GM12864 (cell line): ENCODE results near the gene UCN.
"Not testable (repeated sequence)": the region's sequence is repeated elsewhere in the genome, so short reads cannot be mapped to it uniquely, and the experiment has no call there.

Source experiments
- DNase-seq: peaks from one replicate; pipeline ENCODE4 v3.0.0-alpha.2; 2011; ENCODE audit warnings: low read depth
- H3K4me3 ChIP-seq: 2 replicates; pipeline ENCODE4 v1.5.1; 2011; ENCODE audit warnings: mild to moderate bottlenecking, low read depth, low read length, control low read depth
- TF ChIP-seq, protein P1 (sequence below): IDR thresholded peaks from 2 replicates; pipeline ENCODE4 v1.5.1; 2011; ENCODE audit warnings: low read depth, mild to moderate bottlenecking, moderate library complexity, low read length, control low read depth, inconsistent platforms; ENCODE audit errors: missing control alignments

The UCN gene

DNA sequence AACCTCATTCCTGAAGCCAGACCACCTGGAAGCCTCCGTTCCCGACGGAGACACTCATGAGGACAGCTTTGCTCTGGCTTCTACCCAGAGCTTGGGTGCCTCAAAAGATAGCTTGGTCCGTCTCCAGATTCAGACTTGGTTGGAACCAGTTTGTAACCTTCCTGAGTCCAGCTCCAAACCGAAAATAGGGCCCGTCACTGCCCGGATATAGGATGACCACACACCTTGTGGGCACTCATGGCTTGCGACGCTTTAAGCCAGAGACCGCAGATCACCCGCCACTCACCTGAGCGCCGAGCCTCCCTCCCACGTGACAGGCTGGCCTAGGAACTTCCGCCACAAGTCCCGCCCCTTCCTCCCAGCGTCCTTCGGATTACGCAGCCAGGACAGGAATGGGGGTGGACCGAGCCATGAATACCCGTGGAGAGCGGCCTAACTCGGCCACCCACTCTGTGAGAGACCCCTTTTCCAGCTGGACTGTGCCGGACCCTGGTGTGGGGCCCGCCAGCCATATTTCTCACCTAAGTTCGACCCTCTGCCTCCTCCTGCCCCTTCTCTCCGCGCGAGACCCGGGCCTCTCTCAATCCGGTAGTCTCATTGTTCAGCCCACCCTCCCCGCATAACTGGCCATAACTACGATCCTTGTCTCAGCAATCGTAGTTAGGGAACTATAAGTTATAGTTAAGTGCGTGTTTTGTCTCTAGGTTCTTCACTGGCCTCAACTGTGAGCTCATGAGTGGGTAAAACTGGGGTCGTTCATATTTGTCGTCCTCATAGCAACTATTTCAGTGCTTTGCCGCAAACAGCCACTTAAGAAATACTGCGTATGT is 14.7 kb upstream of the UCN start, which contains the start of gene MPV17:
Gene MPV17 (minus strand): TSS at position 332 of the 830 bp plus-strand sequence. CDS start 580 bp downstream, outside the sequence.
- TF ChIP-seq, protein P1, sequence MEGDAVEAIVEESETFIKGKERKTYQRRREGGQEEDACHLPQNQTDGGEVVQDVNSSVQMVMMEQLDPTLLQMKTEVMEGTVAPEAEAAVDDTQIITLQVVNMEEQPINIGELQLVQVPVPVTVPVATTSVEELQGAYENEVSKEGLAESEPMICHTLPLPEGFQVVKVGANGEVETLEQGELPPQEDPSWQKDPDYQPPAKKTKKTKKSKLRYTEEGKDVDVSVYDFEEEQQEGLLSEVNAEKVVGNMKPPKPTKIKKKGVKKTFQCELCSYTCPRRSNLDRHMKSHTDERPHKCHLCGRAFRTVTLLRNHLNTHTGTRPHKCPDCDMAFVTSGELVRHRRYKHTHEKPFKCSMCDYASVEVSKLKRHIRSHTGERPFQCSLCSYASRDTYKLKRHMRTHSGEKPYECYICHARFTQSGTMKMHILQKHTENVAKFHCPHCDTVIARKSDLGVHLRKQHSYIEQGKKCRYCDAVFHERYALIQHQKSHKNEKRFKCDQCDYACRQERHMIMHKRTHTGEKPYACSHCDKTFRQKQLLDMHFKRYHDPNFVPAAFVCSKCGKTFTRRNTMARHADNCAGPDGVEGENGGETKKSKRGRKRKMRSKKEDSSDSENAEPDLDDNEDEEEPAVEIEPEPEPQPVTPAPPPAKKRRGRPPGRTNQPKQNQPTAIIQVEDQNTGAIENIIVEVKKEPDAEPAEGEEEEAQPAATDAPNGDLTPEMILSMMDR = no peak
- H3K4me3 ChIP-seq = peak within 1 kb of the TSS; percentile 93
- peak; percentile 79 for DNase-seq

DNA sequence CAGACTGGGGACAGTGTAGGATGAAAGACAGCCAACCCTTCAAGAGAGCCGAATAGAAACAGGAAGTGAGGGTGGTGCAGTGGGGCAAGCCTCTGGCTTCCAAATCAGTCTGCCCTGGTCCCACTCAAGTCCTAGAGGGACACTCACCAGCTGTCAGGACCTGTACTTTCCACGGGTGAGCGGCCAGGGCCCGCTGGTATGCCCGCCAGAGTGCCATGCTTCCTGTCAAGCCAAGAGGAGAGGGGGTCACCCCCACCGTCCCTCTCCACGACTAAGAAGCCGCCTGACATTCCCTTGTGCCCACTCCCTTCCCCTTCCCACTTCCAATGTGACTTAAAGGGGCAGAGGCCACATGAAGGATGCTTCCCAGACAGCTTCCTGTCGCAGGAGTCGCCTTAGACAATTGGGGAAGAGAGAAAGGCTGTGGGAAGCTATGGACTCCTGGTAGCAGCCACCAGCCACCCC is 14.1 kb upstream of the UCN start:
- no peak for DNase-seq
- TF ChIP-seq, protein P1 = no peak

DNA sequence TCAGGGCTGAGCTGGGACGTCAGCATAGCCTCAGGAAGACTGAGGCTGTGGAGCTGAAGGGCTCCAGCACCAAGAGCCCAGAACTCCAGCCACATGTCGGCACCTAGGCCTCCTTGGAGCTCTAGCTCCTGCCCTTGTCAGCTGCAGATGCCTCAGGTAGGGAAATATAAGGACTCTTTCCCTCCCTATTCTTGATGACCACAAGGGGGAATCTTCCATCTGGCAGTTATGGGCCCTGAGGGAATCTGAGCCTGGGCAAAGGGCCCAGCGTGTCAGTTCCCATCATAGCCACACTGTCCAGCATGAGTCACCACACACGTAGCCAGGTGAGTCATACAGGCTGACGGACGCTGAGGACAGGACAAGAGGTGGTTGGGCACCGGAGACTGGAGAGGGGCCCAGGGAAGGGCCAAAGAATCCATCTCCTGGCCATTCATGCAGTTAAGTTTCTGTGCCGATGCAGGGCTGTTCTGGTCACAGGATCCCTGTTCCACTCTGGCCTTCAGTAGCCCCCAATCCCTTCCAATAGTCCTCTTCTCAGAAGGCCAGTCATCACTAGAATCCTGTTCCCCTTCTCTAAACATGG is 12.8 kb upstream of the UCN start:
- H3K4me3 ChIP-seq = no peak overlapping the region
- TF ChIP-seq, protein P1 = peak; percentile 11
- DNase-seq = no peak

More for the DNA sequence above, 14.1 kb upstream of the UCN start:
- H3K4me3 ChIP-seq = peak overlapping the region; percentile 93

DNA sequence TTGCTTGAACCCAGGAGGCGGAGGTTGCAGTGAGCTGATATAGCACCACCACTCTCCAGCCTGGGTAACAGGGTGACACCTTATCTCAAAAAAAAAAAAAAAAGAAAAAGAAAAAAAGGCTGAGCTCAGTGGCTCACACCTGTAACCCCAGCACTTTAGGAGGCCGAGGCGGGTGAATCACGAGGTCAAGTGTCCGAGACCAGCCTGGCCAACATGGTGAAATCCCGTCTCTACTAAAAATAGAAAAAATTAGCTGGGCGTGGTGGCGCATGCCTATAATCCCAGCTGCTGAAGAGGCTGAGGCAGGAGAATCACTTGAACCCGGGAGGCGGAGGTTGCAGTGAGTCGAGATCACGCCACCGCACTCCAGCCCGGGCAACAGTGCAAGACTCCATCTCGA is 11.6 kb upstream of the UCN start:
- not testable (repeated sequence) for DNase-seq, H3K4me3 ChIP-seq

DNA sequence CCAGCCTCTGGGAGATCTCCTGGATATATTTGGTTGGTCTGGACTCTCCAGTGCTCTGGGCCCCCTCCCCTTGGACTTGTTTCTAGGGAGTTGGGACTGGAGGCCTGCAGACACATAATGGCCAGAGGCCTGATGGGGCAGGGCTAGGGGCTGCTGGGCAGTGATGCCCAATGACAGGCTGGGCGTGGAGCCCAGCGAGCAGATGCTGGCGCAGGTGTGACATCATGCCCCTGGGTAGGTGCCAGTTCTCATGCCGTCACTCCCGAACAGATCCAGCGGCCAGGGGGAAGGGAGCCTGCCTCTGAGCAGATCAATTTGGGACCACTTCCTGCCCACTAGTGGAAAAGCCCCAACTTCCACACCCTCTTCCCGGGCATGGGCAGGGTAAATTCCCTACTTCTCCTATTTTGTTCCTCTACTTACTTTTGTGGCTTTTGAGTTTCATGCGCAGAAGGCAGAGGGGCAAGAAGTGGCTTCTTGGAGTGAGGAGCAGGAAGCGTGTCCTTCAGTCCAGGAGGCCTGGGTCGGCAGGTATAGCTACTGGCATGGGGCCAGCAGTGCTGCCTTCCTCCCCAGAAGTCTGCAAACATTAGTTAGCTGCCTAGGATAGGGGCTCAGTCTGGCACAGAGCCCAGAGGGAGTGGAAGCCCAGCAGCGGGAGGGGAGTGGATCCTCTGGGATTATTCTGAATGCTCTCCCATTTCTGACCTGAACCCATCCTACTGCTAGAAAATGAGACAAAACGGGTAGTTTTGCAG is 8.6 kb upstream of the UCN start:
- DNase-seq = no peak
- TF ChIP-seq, protein P1 = no peak
- H3K4me3 ChIP-seq = no peak overlapping the region

DNA sequence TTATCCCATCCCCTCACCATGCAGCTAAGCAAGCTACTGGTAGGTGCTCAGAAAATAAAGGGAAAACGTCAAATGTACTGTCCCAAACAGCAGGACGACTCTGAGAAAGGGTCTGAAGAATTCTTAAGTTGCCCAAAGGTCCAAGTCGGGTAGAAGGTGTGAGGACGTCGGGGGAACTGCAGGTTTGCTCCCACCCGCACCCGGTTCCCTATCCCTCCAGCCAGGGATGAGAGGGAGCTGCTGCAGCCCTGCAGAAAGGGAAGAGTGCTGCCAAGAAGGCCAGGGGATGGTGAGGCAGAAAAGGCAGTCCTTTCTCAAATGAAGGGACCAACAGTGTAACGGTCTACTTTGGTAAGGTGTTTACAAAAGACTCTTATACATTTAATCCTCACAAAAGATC is 6.9 kb upstream of the UCN start:
- DNase-seq = no peak
- TF ChIP-seq, protein P1 = no peak
- no peak overlapping the region for H3K4me3 ChIP-seq

DNA sequence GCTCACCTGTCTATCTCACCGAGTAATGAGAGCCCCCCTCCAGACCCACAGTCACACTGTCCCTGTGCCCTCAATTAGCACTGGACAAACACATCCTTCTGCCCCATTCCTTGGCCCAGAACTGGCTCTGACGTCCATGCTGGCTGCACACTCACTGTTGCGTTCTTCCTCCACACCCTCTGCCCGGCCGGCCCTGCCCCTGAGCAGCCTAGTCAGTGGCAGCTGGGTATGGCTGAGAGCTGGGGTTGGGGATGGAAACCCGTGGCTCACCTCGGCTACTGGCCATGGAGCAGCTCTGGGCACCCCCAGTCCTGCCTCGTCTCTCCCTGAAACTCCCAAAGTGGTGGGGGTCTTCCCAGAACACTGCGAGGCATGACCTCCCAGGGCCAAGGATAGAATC is 6.5 kb upstream of the UCN start:
- TF ChIP-seq, protein P1 = no peak
- no peak for DNase-seq
- no peak overlapping the region for H3K4me3 ChIP-seq
